ENCODE data around the gene CKAP5.

Gene CKAP5

DNA sequence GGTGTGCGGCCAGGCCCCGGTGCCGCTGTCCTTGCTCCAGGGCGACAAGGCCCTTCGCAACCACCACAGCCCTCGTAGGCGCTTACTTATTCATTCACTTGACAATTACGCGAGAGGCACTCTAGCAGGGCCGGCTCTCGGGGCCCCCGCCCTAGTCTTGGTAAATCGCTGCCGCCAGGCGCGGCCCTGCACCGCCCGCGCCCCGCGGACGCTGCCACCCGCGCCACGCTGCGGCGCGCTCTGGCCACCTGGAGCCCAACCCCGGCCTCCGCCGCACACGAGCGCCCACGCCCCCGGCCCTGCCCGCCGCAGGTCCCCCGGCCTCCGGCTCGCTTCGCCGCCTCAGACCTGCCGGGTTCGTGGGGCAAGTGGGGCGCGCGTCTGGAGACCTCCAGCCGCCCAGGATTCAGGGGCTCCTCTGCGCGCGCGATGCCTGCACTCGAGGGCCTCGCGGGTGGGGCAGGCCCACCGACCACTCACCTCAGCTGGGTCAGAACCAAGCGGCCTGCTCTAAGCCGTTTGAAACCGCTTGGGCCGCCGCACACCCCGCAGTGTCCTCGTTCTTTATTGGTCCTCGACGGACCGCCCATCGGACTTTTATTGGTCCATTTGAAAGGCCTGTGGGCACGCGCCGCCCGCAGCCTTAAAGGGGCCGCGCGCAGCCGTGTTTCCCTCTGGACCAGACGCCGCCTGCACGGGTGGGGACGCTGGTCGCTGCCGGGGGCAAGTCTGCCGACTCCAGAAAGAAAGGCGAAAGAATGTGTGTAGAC is at the start of gene CKAP5:
TSS of gene CKAP5 (minus strand) at position 541 of the 770 bp plus-strand sequence. CDS start 25,049 bp downstream, outside the sequence.
- DNase-seq: peak; percentile 90

DNA sequence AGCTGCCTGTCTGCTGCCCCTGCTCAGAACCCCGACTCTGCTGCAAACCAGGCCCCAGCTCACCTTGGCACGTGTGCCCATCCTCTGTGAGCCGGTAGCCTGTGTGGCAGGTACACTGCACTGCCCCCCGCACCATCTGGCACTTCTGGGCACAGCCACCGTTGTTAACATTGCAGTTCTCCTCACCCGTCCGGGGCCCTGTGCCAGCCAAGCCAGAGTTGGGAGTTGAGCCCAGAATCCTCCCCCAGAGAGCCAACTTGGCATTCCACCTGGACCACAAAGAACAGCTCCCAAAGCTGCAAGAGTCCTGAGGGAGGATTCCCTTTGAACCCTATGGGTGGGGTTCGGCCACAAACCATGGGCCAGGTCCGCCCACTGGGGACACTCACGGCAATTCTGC is 49.7 kb upstream of the CKAP5 start:
- DNase-seq: no peak

DNA sequence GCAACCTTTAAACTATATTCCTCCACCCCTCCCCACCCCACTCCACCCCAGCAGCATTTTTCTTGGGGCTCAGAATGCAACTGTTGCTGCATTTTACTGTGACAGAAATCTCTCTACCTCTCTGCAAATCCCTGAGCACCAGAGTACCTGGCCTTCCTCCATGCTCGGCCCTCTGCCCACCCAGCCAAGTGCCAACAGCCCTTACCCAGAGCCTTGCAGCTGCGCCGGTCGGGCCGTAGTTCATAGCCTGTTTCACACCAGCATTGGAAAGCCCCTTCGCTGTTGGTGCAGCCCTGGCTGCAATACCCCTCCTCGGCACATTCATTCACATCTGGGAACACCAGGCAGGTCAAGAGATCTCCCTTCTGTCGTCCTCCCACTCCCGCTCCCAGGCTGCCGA is 48.9 kb upstream of the CKAP5 start:
- DNase-seq: no peak

DNA sequence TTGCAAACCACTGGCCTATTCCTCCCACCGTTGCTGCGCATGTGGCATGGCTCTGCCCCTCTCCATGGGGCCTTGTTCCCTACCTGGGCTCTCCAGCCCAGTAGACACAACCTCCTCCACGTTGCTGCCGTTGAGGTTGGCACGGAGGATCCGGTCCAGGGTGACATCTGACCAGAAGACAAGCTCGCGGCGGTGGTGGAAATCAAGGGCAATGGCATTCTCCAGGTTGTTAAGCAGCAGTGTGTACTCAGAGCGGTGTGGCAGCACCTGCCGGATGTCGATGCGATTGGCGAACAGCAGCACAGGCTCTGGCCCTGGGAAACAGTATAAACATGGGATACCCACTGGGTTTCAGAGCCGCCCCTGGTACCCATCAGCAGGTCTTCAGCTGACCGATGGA is 48.4 kb upstream of the CKAP5 start:
- DNase-seq: no peak

DNA sequence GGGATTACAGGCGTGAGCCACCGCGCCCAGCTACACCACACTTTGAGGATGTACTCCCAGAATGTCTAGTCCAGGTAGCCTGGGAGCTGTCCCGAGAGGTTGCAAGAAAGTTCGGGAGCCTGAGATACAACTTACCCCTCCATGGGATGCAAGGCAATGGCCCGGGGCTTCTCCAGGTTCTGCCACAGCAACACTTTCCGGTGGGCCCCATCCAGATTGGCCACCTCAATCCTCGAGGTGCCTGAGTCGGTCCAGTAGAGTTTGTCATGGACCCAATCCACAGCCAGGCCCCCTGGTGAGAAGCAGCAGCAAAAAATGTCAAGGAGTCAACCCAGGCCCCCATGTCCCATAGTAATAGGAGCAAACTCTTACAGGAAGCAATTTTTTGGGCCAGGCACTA is 46.8 kb upstream of the CKAP5 start:
- DNase-seq: no peak

DNA sequence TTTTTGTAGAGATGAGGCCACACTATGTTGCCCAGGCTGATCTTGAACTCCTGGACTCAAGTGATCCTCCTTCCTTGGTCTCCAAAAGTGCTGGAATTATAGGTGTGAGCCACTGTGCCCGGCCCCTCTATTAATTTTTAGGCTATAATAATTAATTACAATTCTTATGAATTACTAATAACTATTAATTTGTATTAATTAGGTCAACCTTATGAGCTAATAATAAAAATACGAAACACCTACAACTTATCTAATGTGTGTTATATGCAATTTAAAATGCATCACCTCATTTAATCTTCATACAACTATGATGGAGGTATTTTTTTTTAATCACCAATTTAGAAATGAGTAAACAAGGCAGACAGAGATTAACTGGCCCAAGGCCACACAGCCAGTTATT is 46.0 kb upstream of the CKAP5 start:
- DNase-seq: no peak

DNA sequence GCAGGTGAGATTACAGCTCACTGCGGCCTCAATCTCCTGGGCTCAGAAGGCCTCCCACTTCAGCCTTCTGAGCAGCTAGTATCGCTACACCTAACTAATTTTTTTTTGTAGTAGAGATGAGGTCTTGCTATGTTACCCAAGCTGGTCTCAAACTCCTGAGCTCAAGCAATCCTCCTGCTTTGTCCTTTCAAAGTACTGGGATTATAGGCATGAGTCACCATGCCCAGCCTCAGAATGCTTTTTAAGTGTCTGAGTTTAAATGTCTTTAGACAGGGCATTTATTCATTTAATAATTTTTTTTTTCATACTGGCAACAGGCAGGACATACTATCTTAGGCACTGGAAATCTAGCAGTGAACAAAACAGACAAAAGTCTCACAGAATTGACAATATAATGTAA is 44.6 kb upstream of the CKAP5 start:
- DNase-seq: no peak

DNA sequence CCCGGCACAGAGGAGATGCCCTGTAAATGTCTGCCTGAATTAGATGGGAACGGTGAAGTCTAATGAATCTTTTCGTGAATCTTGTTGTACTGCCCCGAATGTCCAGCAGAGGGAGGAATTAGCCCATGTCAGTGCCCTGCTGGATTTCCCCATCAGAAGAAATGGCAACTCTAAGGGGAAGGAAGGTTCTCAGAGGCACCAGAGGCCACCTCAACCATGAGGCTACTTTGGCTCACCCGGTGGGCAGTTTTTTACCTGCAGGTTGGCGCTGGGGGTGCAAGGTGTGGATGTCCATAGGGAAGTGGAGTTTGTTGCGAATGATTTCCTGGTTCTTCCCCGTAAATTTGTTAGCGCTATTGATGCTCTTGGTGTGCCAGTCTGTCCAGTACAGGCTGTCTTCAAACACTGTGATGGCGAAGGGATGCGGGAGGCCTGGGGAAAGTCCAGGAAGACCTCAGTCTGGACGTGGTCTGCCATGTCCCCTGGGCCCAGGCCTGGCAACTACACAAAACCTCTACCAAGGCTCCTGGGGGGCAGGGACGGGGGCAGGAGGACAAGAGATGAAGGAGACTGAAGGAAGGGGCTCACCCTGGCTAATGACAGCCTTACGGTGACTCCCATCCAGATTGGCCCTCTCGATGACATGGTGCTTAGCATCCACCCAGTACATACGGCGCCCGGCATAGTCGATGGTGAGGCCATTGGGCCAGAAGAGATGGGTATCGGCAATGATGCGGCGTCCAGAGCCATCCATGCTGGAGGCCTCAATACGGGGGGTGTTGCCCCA is 43.8 kb upstream of the CKAP5 start:
- DNase-seq: peak; percentile 81

DNA sequence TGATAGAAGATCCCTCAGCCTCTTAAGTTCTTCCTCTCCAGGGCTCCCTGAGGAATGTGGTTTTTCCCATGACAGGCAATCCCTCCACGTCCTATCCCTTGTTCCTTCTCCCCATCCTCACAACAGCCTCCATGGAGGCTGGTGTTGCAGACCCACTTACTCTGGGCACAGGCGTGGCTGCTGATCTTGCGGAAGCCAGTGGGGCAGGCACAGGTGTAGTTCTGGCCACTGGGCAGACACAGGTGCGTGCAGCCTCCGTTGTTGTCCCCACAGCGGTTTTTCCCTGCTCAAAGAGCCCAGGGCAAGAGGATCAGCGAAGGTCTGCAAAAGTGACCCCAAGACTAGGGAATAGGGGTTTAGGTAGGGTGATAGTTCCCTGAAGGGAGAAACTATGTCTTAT is 43.2 kb upstream of the CKAP5 start:
- DNase-seq: no peak

DNA sequence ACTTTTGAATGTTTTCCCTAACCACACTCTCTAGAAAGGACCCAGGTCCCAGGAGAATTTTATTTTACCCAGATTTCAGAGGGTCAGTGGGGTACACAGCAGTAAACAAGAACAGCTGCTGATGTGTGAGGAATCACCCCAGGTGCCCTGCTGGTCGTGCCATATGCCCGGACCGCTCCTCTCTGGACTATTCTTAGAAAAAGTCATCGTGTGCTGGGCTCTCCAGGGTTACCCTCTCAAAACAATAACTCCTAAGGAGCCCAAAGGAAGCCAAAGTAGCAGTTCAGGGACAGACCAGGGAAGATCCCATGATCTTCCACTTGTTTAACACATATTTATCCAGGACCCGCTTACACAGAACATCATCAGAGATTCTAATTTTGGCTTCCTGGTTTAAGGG is 42.6 kb upstream of the CKAP5 start:
- no peak for DNase-seq

DNA sequence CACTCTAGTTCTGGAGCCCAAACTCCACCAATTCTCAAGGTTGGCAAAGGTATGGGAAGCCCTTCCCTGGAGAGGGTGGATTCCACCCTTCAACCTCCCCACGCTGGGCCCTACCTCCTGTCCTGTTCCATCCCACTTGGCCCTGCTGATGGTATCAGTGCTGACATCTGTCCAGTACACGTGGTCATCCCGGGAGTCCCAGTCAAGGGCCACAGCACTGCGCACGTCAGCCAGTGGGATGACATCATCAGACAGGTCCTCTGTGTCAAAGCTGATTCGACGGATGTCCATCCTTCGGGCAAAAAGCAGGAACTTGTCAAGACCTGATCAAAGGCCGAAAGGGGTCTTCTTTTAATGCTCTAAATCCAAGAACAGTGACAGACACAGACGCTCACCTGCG is 40.1 kb upstream of the CKAP5 start:
- DNase-seq: no peak

DNA sequence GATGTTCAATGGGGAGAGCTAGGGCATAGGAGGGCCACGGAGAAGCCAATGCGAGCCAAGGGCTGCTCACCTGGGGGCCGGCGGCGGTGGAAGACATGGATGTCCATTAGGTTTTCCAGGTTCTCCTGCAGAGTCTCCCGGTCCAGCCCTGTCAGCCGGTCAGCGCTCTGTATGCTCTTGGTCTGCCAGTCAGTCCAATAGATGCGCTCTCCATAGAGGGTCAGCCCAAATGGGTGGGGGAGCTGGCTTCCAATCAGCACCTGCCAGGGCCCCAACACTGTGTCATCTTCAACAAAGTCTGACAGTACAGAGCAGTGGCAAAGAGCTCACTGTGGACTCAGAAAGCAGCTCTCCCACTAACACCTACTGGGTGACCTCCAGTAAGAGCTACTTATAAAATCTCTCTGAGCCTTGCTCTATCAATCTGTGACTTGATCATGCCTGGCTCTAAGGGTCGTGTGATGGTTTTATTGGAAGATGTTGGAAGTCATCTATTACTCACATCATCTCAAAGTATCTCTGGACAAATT is 33.0 kb upstream of the CKAP5 start:
- no peak for DNase-seq

DNA sequence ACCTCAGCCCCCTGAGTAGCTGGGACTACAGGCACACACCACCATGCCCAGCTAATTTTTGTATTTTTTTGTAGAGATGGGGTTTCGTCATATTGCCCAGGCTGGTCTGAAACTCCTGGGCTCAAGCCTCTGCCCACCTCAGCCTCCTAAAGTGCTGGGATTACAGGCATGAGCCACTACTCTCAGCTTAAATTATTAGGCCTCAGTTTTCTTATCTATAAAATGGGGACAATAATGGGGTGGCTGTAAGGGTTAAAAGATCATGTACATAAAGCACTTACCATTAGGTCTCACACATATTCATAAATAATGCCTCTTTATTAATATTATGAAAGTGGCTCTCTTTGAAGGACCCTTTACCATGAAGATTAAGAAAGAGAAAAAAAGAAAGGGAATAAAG is 31.5 kb upstream of the CKAP5 start:
- DNase-seq: no peak

DNA sequence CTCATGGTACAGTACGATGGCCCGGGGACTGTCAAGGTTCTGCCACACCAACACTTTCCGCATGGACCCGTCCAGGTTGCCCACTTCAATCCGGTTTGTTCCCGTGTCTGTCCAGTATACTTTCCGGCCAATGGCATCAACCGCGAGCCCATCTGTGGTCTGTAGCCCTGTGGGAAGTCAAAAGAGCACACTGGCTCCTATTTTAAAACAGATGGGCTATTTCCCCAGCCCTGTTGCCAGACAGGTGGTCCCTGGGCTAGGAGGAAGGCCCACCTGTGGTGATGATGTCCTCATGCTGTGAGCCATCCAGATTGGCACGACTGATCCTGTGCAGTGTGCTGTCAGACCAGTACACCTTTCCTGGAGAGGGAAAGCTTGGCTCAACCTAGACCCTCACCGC is 30.4 kb upstream of the CKAP5 start:
- no peak for DNase-seq

DNA sequence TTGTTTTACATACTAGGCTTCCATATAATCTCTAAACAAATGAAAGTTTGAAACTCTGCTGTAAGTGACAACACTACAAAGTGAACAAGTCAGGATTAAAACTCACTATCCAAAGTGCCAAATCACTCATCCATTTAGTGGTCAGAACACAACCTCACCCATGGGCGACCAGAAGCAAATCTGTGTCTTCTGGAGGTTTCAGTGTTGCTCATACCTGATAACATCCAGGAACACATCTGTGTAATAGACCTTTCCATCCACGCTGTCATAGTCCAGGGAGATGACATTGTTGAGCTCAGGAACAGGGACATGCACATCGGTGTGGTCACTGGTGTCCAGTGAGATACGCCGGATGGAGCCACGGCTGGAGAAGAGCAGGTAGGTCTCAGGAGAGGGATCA is 28.5 kb upstream of the CKAP5 start:
- DNase-seq: no peak

DNA sequence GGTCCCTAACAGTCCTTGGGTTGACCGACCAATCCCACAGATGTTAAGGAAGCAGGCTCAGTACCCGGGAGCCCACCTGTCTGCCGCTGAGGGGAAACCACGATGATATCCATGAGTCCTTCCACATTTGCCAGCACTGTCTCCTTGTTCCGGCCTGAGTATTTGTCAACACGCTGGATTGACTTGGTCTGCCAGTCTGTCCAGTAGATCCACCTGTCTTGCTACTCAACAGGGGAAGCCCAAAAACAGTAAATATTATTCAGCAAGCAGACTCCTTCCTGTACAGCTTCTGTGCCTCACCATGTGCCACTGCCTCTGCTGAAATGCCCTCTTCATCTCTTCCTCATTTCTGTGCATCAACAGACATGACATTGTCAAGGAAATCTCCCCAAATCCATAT is 22.8 kb upstream of the CKAP5 start:
- no peak for DNase-seq

DNA sequence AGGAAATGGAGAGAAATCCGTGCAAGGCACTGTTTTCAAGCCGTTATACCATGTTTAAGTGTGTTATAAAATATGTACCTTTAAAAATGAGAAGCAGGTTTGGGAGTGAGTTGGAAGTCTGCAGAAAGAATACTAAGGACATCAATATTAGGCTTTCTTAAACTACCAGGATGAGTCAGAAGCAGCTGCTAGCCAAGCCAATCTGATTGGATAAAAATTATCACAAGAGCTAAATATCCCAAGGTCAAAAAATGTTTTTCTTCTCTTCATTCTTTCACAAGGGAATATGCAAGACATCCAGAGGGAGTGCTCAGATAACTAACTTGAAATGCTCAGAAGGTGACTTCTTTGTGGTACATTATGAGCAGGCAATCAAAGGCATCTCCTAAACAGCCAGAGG is 19.3 kb upstream of the CKAP5 start:
- DNase-seq: no peak

DNA sequence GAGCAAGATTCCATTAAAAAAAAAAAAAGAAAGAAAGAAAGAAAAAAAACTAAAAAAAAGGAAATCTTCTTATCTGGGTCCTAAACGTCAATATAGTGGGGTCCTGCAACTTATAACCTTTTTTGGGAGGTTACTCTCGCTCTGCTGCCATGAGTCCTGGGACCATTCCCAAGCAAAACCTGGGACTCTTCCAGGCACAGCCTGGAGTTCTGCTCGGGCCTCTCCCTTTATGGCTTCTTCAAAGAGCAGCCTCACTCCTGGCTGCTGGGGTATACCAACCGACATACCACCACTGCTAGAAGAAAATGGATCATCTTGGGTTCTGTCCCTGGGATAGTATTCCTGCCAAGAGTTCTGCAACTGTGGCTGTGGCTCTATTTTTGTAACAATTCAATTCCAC is 14.1 kb upstream of the CKAP5 start:
- no peak for DNase-seq

DNA sequence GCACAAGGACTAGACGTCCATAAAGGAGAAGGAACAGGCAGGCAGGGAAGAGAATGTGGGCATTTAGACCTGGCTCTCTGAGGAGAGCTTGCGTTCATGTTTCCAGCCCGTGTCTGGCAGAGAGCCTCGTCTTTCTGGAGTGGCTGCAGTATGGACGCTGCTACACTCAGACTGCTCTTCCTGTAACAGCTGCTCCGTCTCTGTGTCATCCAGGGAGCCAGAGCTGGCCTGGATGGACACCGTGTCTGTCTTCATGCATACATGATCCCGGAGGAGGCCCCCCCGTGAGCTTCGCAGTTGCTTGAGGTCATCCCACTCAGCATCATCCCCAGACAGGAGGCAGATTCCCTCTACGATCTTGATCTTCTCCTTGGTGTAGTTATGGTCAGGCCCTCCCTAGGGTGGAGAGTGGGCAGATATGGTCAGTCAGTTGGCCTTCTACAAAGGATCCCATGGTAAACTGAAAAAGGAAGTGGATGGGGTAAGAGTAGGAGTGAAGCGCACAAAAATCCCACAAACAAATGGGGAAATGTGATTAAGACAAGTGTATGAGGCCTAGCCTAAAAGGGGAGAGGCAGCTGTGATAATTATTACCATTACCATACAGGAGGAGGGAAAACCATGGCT is 13.0 kb upstream of the CKAP5 start:
- no peak for DNase-seq

DNA sequence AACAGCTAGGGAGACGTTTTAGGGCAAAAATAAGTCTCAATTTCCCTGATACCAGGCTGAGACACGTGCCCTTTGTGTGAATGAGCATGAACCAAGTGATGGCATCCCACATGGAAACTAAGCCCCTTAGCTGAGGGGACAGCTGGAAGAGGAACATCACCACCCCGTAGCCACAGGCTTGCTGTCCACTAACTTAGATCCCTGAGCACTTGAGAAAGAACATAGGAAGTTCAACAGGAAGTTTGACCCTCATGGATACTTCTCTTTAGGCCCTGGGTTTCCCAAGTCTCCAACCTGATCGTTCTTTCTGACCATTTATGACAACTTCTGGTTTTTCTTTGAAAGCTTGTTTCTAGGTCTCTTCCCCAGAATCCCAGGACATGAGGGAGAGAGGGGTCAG is 11.6 kb upstream of the CKAP5 start:
- no peak for DNase-seq

DNA sequence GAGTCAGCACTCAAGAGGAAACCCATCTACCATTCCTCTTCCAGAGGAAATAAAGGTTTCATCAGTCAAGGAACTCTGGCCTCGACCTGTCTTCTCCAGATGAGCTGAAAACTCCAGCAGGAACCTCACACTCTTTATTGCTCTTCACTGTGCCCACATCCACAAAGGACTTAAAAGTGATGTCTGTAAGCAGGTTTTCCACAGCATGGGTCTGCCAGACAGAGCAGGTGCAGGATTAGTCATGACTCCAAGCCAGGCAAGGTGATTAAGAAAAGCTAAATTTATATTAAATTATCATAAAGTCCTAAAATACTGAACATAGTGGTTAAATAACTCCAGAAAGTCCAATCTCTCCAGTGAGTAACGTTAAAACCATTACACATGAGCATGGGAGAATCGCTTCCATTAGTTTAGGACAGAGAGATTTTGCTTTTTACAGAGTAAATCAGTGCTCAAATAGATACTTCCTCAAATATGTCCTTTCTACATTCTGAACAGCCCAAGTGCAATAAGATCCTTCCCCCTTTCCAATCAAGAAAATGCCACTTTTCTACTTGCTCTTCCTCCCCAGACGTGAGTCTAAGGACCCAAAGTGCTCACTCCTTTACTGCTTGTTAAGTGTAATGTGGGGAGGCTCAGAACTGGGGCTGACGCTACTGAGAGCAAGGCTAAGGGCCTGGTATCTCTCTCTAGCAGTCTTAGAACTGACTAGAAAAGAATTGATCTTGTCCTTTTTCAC is 10.7 kb upstream of the CKAP5 start:
- DNase-seq: no peak

DNA sequence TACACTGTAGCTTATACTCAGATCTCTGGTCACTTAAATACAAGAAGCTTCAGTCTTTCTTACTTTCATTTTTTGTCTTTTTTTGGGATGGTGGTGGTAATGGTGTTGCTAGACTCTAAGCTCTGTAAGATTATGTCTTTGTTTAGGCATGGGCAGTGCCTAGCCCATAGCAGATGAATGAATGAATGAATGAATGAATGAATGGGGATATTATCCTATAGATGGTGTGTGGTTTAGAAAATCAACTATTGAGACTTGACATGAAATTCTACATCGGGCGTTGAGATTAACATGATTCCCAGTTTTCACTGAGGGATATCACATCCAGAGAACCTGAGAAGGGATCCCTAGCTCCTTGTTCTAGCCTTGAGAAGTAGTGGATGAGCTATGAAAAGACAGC is 9.8 kb upstream of the CKAP5 start:
- DNase-seq: no peak

DNA sequence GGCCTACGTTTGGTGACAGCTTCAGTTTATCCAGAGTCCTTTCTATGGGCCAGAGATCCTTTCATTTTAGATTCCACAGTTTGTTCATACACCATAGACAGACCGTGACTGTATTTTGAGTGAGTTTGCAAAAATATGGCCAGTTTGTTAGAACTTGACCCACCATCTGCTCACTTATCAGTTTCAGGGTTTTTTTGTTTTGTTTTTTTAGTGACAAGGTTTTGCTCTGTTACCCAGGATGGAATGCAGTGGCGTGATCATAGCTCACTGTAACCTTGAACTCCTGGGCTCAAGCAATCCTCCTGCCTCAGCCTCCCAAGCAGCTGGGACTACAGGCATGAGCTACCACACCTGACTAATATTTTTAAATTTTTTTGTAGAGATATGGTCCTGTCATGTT is 9.1 kb upstream of the CKAP5 start:
- no peak for DNase-seq

Measured in stimulated activated CD4-positive, alpha-beta T cell treated with anti-CD3 and anti-CD28 coated beads, Interleukin-4, amount 100 ng/mL, for 24 hours (primary cell).